Esophagus squamous epithelium (tissue), 5 donors: ENCODE data around the gene FITM1. TPM values are rescaled to one million over a fixed set of nuclear protein-coding genes. Genes with fewer than 3 reads are reported as not detected.

ENCODE experiments used
- DNase-seq: peaks from one replicate; lab custom pipeline; 2025; lab: John Stamatoyannopoulos, UW
- H3K27ac ChIP-seq, 4 donors: fragments of 200-600 bp; sonication (generic); one replicate each; pipeline ENCODE4 v1.5.1; 2016 to 2019; ENCODE audit warnings: mild to moderate bottlenecking in 1 of 4
- H3K27me3 ChIP-seq, 4 donors: fragments of 200-600 bp; sonication (generic); 1 replicate in 3 of 4; 2 replicates in 1 of 4; pipeline versions ENCODE4 v1.5.1 to v1.6.0; 2017 to 2021; ENCODE audit warnings: antibody characterized with exemption in 1 of 4
- H3K36me3 ChIP-seq, 3 donors: fragments of 200-600 bp; sonication (generic); one replicate each; pipeline ENCODE4 v1.5.1; 2016 to 2019
- H3K4me1 ChIP-seq, 3 donors: fragments of 200-600 bp; sonication (generic); one replicate each; pipeline ENCODE4 v1.5.1; 2017 to 2019
- H3K4me3 ChIP-seq, 4 donors: fragments of 200-600 bp; sonication (generic); 1 replicate in 3 of 4; 2 replicates in 1 of 4; pipeline ENCODE4 v1.5.1; 2016 to 2019; ENCODE audit warnings: mild to moderate bottlenecking in 2 of 4, moderate library complexity in 1 of 4
- H3K9me3 ChIP-seq, 3 donors: fragments of 200-600 bp; sonication (generic); one replicate each; pipeline ENCODE4 v1.5.1; 2016 to 2019
- CTCF ChIP-seq, 6 experiments: fragments of 450-650 bp in 4 of 6; fragments of 200-600 bp in 2 of 6; sonication (generic) in 2 of 6; IDR thresholded peaks; one replicate each; pipeline ENCODE4 v1.5.1; 2016 to 2019; ENCODE audit warnings: antibody characterized with exemption in 6 of 6, mild to moderate bottlenecking in 4 of 6, moderate library complexity in 4 of 6
- POLR2A ChIP-seq, 4 donors: fragments of 450-650 bp; IDR thresholded peaks; one replicate each; pipeline ENCODE4 v1.6.1; 2017; ENCODE audit warnings: antibody characterized with exemption in 4 of 4, mild to moderate bottlenecking in 4 of 4, moderate library complexity in 3 of 4
- WGBS, 2 donors: methylation state at CpG; one replicate each; pipeline ENCODE4 v1.1.5; 2018; 5-methylcytosine and 5-hydroxymethylcytosine counted together
- intact Hi-C: fragments of 100-400 bp; cut with DNase I; formaldehyde crosslinking; loops from one replicate; pipeline ENCODE4 v1.15.0; 2022
- total RNA-seq, 4 donors: library from RNA; depleted of rRNA; stranded (reverse); fragments of >200 nt; gene quantifications; one replicate each; pipeline ENCODE4 v1.1.0, GENCODE V29; 2016
- donor health status: DM: yes; HTN: yes; CAD: no.

The FITM1 gene
- total RNA-seq, 4 donors from 2014 or later: 0.42 to 3.7 (median 0.95) TPM; not detected in 1

DNA sequence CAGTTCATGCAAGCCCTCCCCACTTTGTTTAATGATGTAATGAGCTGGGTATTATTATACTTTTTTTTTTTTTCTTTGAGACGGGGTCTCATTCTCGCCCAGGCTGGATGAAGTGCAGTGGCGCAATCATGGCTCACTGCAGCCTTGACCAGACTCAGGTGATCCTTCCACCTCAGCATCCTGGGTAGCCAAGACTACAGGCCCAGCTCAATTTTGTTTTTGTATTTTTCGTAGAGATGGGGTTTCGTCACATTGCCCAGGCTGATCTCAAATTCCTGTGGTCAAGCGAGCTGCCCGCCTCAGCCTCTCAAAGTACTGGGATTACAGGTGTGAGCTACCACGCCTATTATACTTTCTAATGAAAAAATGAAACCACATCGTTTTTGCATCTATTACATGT is 20.4 kb upstream of the FITM1 start:
- TF ChIP-seq CTCF (IDR thresholded peaks at IDR 0.05) (no peak), POLR2A (IDR thresholded peaks at IDR 0.05) (no peak)
- WGBS, 2 donors: 67 to 71% methylated on average over 9 of the region's 9 CpGs
- no peaks in the 10 kb centered on the region for H3K9me3 ChIP-seq
- H3K36me3 ChIP-seq: peaks cover 0 to under 1% (median 0%) of the 10 kb centered on the region in 3 donors
- no peak overlapping the region for H3K4me3 ChIP-seq
- H3K4me1 ChIP-seq: peaks cover 2 to 21% (median 5%) of the 10 kb centered on the region in 3 donors
- H3K27me3 ChIP-seq: no peaks in the 10 kb centered on the region
- no peak overlapping the region for H3K27ac ChIP-seq
- no peak for DNase-seq
- intact Hi-C loops: no loop called here

GRCh38 chr14:24110523-24110922 is 19.9 kb upstream of the FITM1 start:
- no peaks in the 10 kb centered on the region for H3K9me3 ChIP-seq
- intact Hi-C loops: no loop called here
- no peak overlapping the region for H3K27ac ChIP-seq
- H3K4me1 ChIP-seq: peaks cover 3 to 23% (median 7%) of the 10 kb centered on the region in 3 donors
- no peak for DNase-seq
- no peaks in the 10 kb centered on the region for H3K36me3 ChIP-seq
- whole genome bisulfite sequencing, 2 donors: 68 to 79% methylated on average over 1 of the region's 1 CpG
- H3K4me3 ChIP-seq: no peak overlapping the region
- TF ChIP-seq POLR2A (IDR thresholded peaks at IDR 0.05) (no peak), CTCF (IDR thresholded peaks at IDR 0.05) (no peak)
- H3K27me3 ChIP-seq: no peaks in the 10 kb centered on the region

GRCh38 chr14:24113379-24113800 is 17.1 kb upstream of the FITM1 start:
- Histone ChIP-seq H3K27me3 (no peaks in the 10 kb centered on the region), H3K36me3 (peaks cover under 1 to 19% (median 2%) of the 10 kb centered on the region in 3 donors), H3K4me1 (peaks cover 12 to 38% (median 17%) of the 10 kb centered on the region in 3 donors), H3K9me3 (no peaks in the 10 kb centered on the region), H3K4me3 (peak overlapping the region; percentile 46 to 84 (median 68)), H3K27ac (peak overlapping the region; percentile 96 to 99 (median 99))
- WGBS, 2 donors: 15% methylated on average over 10 to 13 of the region's 15 CpGs
- TF ChIP-seq CTCF (IDR thresholded peaks at IDR 0.05) (no peak), POLR2A (IDR thresholded peaks at IDR 0.05) (no peak)
- intact Hi-C loops: no loop called here
- DNase-seq: no peak

DNA sequence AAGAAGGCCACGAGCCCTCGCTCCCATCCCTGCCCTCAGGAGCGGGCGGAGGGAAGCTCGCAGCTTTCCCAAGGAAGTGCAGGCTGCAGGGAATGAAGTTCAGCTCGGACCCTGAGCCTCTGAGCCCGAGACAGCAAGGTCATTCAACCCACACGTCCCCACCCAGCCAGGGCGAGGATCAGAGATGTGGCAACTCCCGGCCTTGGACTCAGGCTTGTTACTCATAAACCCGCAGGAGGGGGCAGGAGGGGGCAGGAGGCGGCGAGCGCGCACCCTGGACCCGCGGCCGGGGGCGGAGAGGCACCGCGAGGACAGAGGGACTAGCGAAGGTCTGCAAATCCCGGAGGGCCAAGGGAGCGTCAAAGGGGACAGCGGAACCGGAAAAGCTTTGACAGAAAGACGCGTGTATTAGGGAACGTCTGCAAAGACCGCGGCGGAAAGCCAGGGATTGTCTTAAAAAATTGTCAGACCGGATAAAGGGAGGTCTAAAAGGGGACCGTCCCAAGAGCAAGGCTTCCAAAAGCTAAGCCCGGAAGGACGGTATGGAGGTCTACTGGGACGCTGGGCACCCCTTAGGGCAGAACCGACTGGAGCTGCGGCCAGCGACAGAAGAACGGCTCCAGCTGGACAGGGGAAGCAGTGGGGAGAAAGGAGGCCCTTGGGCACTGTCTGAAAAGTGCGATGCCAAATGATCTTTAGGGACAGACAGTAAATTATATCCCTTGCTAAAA is 16.5 kb upstream of the FITM1 start:
- Histone ChIP-seq H3K4me1 (peaks cover 12 to 33% (median 17%) of the 10 kb centered on the region in 3 donors), H3K9me3 (no peaks in the 10 kb centered on the region), H3K36me3 (peaks cover 6 to 25% (median 8%) of the 10 kb centered on the region in 3 donors), H3K27ac (peak overlapping the region; percentile 96 to 99 (median 99)), H3K27me3 (no peaks in the 10 kb centered on the region), H3K4me3 (peak overlapping the region; percentile 46 to 84 (median 68))
- peak; percentile 58 for DNase-seq
- intact Hi-C loops: no loop called here
- 1% methylated on average over 25 to 30 of the region's 42 CpGs for WGBS, 2 donors
- TF ChIP-seq POLR2A (IDR thresholded peaks at IDR 0.05): peak in 2 of 4 donors; percentile 9 to 73
- no peak for TF ChIP-seq CTCF (IDR thresholded peaks at IDR 0.05)
